Omental fat pad (tissue), 4 donors: ENCODE results near the gene RASD2. TPM values are rescaled to one million over a fixed set of nuclear protein-coding genes. Genes with fewer than 3 reads are reported as not detected.

ENCODE experiments used
- ATAC-seq: fragments of 150-250 bp; one replicate; pipeline ENCODE4 v1.9.1; 2016; ENCODE audit warnings: mild to moderate bottlenecking, moderate library complexity; ENCODE audit not compliant: low FRiP score
- DNase-seq: peaks from one replicate; pipeline ENCODE4 v3.0.0-alpha.2; 2019; ENCODE audit warnings: low spot score
- CTCF ChIP-seq, 3 donors: fragments of 450-650 bp; IDR thresholded peaks; one replicate each; pipeline ENCODE4 v1.5.1; 2016 to 2017; ENCODE audit warnings: antibody characterized with exemption in 3 of 3, mild to moderate bottlenecking in 3 of 3, moderate library complexity in 2 of 3
- total RNA-seq, 4 donors: library from RNA; depleted of rRNA; stranded (reverse); fragments of >200 nt; gene quantifications; one replicate each; pipeline ENCODE4 v1.1.0, GENCODE V29; 2016

Gene RASD2
- total RNA-seq, 4 donors from 2014 or later: 0.19 to 2.8 (median 0.57) TPM

- ATAC-seq: no peak
- DNase-seq: no peak
- TF ChIP-seq CTCF (IDR thresholded peaks at IDR 0.05): no peak
These were observed 36.0 kb downstream of the RASD2 start for GRCh38 chr22:35576671-35577070.

- TF ChIP-seq CTCF (IDR thresholded peaks at IDR 0.05): no peak
- DNase-seq: no peak
These were observed 37.4 kb downstream of the RASD2 start for GRCh38 chr22:35577799-35578659.

GRCh38 chr22:35578836-35579575 is 38.4 kb downstream of the RASD2 start:
- DNase-seq (no peak), ATAC-seq (no peak)
- no peak for TF ChIP-seq CTCF (IDR thresholded peaks at IDR 0.05)

More at GRCh38 chr22:35577799-35578659, 37.4 kb downstream of the RASD2 start:
- ATAC-seq: no peak

- no peak for DNase-seq
- TF ChIP-seq CTCF (IDR thresholded peaks at IDR 0.05): no peak
- ATAC-seq: no peak
These were observed 39.9 kb downstream of the RASD2 start for GRCh38 chr22:35580351-35581022.

GRCh38 chr22:35581023-35581413 is 40.4 kb downstream of the RASD2 start:
- ATAC-seq (no peak), DNase-seq (no peak)
- no peak for TF ChIP-seq CTCF (IDR thresholded peaks at IDR 0.05)

- ATAC-seq: no peak
- no peak for TF ChIP-seq CTCF (IDR thresholded peaks at IDR 0.05)
- no peak for DNase-seq
These were observed 41.7 kb downstream of the RASD2 start for GRCh38 chr22:35582218-35582860.
